ENCODE data around the gene FLII.

The FLII gene

GRCh38 chr17:18241229-18241871, 17.2 kb downstream of the FLII start:
- DNase-seq (ENCODE audit: low read depth) = no peak

GRCh38 chr17:18240449-18240848, 18.1 kb downstream of the FLII start:
- DNase-seq (ENCODE audit: low read depth) = no peak

GRCh38 chr17:18238299-18238698, 20.2 kb downstream of the FLII start:
- DNase-seq (ENCODE audit: low read depth) = no peak

GRCh38 chr17:18237461-18237860, 21.1 kb downstream of the FLII start:
- DNase-seq (ENCODE audit: low read depth) = no peak

GRCh38 chr17:18236494-18236893, 22.0 kb downstream of the FLII start:
- no peak for DNase-seq (ENCODE audit: low read depth)

- DNase-seq (ENCODE audit: low read depth) = no peak
Observed at GRCh38 chr17:18235743-18236256, 22.7 kb downstream of the FLII start.

- DNase-seq (ENCODE audit: low read depth) = no peak
Observed at GRCh38 chr17:18234853-18235380, 23.6 kb downstream of the FLII start.

- DNase-seq (ENCODE audit: low read depth) = no peak
Observed at GRCh38 chr17:18233803-18234518, 24.6 kb downstream of the FLII start.

GRCh38 chr17:18231164-18231563, 27.4 kb downstream of the FLII start:
- DNase-seq (ENCODE audit: low read depth) = no peak

- DNase-seq (ENCODE audit: low read depth) = no peak
Observed at GRCh38 chr17:18230288-18231141, 28.0 kb downstream of the FLII start.

GRCh38 chr17:18229771-18230170, 28.8 kb downstream of the FLII start:
- no peak for DNase-seq (ENCODE audit: low read depth)

- no peak for DNase-seq (ENCODE audit: low read depth)
Observed at GRCh38 chr17:18229254-18229653, 29.3 kb downstream of the FLII start.

GRCh38 chr17:18228176-18228682, 30.3 kb downstream of the FLII start:
- DNase-seq (ENCODE audit: low read depth) = no peak

GRCh38 chr17:18227635-18228034, 30.9 kb downstream of the FLII start:
- no peak for DNase-seq (ENCODE audit: low read depth)

- no peak for DNase-seq (ENCODE audit: low read depth)
Observed at GRCh38 chr17:18226284-18226945, 32.1 kb downstream of the FLII start.

GRCh38 chr17:18225642-18226283, 32.8 kb downstream of the FLII start:
- DNase-seq (ENCODE audit: low read depth) = no peak

- peak; percentile 90 for DNase-seq (ENCODE audit: low read depth)
Observed at GRCh38 chr17:18225121-18225641, 33.4 kb downstream of the FLII start, which contains the start of gene LLGL1. LLGL1 (plus strand) TSS chr17:18225635; CDS start chr17:18225683, 48 bp downstream.

- DNase-seq (ENCODE audit: low read depth) = no peak
Observed at GRCh38 chr17:18224387-18225120, 34.0 kb downstream of the FLII start.

GRCh38 chr17:18224053-18224386, 34.5 kb downstream of the FLII start:
- DNase-seq (ENCODE audit: low read depth) = no peak

GRCh38 chr17:18218756-18219415, 39.7 kb downstream of the FLII start:
- DNase-seq (ENCODE audit: low read depth) = peak; percentile 68
